NCI-H1930 (cell line): ENCODE data around the gene TNFRSF14.

Experiments
- DNase-seq, 2 experiments: peaks; one replicate each; lab custom pipeline; 2025; lab: John Stamatoyannopoulos, UW

TNFRSF14 gene

DNA sequence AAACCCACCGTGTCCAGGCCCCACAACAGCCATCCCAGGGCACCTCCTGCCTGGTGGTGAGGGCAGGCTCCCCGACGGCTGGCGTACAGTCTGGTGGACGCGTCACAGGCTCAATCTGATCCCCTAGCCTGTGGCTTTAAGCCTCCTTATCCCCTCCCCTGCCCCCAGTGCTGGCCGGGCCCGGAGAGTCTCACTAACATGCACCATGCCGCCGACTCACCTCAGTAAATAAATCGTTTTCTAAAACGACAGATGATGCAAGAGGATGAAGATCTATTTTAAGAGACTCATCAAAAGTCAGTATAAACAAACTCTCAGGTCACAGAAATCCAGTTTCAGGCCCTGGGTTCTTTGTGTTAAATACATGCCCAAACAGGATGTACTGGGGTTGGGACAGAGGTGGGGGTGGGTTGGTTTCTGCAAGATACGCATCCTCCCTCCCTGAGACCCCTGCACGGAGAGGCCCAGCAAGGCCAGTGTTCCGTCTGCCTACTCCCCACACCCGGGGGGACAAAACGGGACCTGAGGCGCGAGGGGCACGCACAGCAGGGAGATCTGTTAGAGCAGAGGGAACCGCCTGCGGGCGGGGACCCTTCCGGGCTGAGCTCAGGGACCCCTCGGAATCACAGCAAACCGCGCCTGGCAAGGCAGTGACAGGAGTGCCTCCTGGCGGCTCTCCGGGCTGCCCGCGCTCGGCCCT, 32.8 kb upstream of the TNFRSF14 start:
- no peak for DNase-seq

DNA sequence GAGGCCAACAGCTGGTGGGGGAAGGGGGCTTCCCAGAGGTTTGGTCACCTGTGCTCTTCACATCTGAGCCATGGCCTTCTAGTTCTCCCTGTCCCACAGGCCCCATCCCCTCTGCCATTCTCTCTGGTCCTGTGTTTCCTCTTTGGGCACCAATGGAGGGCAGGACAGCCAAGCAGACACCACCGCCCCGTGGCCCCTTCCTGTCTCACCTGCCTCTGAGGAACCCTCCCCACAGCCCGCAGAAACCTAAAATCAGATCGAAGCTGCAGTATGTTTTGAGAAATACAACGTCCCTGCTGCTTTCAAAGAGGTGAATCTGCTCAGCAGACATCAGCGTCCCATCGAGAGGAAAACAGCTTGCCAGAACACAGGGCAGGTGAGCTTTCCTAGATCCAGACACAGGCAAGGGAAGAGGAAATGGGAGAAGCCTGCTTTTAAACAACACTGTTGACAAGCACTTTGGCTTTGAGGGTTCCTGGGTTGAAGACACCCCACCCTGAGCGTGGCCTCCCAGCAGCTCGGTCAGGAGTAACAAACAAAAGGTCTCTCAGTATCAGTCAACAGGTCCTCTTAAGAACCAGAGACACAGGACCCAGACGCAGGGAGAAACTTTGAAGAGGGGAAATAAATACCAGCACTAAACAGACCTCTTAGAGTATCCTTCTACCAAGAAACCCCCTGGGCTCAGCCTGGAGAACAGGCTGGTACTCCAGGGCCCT, 32.1 kb upstream of the TNFRSF14 start:
- no peak for DNase-seq

DNA sequence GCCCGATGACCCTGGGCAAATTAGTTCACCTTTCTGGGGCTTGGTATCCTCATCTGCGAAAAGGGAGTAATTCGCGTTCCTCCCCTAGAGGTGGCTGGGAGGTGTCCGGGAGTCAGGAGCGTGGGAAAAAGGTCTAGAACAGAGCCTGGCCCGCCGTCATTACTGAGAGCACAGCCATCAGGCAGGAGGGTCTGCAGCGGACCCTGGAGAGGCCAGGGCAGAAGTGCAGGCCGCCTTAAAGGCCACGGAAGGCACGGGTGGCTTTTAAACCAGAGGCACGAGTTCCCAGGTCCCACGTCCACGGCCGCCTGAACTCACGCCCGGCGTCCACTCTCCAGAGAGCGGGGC, 30.6 kb upstream of the TNFRSF14 start:
- DNase-seq, result no peak

DNA sequence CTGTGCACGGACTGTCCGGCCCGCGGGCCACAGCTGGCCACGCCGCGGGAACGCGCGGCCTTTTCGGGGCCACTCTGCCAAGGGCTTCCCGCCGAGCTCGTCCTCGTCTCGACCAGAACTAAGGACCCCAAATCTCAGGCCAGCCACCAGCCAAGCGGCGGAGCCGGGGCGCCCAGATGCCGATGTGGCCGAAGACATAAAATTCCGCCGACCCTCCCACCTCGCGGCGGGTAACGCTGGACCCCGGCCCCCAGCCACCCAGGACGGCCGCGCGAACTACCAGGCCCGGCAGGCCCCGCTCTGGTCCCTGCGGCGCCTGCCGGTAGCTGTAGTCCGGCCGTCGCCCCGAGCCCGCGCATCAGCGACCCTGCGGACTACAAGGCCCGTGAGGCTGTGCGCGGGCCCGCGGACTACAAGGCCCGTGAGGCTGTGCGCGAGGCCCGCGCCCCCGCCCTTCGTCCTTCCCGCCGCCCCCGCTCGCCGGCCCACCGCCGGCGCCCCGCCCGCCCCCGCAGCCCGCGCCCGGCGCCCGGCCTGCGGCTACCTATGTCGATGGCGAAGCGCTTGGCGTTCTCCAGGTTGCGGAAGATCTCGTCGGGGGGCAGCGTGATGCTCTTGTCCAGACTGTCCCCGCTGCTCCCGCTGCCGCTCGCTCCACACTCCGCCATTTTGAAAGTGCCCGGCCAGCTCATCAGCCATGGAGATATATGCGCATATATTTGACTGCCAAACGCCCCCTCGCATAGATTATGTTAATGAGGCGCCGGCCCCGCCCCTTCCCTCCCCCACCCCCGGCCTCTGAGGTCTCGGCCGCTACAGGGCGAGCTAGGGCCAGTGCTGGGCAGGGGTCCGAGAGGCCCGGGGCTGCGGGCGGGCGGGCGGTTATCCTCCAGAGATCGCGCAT, 30.0 kb upstream of the TNFRSF14 start, which contains the start of gene PANK4:
PANK4 (minus strand) TSS at position 677 of the 904 bp plus-strand sequence; CDS start at position 668, 9 bp downstream.
- DNase-seq, result peak; percentile 84 to 91

DNA sequence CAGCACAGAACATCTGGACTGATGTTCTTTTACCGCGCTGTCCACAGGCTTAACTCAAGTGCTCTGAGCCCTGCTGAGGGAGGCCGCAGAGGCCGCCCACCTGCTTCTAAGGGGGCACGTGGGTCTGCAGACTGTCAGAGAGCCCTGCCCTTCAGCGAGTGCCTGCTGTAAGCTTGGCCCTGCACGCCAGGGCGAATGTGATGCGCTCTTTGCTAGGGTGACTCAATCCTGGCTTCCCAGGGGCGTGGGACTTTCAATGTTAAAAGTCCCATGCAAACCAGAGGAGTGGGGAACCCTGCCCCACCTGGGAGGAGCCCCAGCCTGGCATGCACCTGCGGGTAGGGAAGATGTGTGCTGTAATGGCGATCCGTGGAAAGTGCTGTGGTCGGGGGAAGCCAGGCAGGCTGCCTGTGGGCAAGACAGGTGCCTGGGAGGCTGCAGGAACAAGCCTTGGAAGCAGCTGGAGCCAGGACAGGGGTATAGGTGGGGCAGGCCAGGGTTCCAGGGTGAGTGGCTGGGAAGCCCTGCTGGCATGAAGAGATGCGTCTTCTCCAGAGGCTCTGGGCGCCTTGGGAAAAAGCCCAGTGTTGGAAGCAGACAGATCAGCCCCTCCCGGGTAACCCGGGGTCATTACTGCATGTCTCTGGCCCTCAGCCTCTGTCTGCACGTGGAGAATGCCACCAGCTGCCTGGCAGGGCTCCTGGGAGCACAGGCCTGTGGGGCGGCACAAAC, 29.2 kb upstream of the TNFRSF14 start:
- DNase-seq, result no peak

DNA sequence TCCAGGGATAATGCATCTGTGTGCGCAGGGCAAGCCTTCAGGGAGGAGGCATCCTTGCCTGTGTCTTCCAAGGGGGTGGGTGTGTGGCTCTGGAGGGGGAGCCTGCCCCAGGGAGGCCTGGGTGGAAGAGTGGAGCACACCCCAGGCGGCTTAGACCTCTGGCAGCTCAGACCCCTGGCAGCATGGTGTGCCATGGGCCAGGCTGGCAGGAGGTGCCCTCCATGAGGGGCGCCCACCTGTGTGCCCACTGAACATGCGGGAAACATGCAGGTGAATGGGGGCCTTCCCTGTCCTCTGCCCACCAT, 28.7 kb upstream of the TNFRSF14 start:
- no peak for DNase-seq

DNA sequence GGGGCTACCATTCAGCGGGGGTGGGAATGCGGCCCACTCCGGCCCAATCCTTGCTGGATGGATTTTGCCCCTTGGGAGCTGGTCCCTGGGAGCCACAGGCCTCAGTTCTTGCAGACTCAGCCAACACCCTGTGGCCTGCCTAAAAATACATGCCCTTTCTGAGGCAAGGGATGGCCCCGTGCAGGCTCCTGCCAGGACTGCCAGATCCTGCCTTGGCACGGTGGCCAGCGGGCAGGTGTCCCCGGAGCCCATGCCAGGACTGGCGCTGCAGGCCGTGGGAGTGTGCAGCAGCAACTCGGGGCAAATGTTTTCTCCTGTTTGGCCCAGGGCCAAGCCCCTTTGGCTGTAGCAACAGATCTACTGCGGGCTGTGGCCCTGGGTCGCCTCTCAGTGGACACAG, 28.2 kb upstream of the TNFRSF14 start:
- DNase-seq, result no peak

DNA sequence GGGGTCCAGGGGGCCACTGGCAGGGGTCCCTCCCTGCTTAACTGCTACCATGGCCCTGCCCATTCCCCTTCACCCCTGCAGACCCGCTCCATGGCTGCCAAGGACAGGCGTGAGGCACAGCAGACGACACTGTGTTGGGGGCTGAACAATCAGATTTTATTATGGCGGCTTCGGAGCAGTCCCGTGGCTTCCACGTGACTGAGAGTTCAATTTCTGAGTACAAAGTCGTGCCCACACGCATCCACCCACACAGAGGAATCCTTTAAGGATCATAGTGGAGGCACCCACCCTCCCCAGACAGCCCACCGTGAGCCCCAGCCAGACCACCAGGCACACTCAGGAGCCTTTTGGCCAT, 27.6 kb upstream of the TNFRSF14 start:
- DNase-seq, result no peak

DNA sequence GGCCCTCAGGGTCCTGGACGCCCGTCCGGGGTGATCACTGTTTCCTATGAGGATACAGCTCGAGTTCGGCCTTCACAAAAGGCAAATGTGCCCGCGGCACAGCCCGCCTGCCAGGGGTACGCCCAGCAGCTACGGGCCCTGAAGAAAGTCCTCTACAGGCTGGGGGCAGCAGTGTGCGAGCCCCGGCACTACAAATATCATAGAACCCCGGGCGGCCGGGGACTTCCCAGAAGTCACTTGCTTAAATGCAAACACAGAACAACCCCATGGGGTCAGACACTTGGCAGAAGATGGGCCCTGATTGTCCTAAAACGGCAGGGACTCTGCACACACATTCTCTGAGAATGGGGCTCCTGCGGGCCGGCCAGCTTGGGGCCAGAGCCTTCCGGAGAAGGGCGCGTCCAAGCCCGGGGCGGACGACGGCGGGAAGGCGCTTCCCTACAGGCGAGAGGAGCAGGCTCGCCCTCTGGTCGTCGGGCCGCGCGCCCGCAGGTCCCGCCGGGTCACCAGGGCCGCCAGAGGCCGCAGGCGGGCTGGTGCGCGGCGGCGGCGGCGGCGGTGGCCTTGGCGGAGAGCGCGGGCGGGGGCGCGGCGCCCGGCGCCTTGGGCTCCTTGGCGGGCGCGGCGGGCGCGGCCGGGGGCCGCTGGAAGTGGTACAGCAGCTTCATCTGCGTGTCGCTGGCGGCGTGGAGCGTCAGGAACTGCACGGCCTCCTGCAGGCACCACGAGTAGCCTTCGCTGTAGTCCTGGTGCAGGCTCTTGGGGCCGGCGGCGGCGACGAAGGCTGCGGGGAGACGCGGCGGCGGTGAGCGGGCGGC, 27.0 kb upstream of the TNFRSF14 start:
- DNase-seq, result no peak

DNA sequence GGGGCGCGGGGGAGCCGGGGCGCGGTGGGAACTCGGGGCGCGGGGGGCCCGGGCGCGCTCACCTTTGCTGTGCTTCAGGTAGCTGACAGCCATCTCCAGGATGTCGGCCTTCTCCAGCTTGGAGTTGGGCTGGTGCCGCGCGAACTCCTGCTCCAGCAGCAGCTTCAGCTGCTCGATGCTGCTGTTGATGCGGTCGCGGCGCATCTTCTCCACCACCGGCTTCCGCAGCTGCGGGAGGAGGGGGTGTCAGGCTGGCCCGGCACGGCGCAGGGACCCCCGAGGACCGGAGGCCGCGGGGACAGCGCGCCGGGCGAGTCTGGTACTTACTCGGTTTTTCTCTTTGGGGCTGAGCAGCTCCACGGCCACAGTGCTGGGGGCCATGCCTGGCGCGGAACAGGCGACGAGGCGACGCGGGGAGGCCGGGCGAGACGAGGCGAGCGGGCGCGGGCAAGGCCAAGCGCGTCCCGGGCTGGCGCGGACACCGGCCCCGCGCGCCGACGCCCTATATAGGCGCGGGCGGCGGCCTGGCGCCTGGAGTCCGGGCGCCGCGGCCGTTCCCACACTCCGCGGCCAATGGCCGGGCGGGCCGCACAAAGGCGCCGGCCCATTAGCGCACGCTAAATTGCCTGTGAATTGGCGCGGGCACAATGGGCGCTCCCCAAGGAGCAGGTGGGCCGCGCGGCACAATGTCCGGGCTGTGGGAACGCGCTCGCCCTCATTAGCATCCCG, 26.2 kb upstream of the TNFRSF14 start, which contains the start of gene HES5:
HES5 (minus strand) TSS at position 480 of the 729 bp plus-strand sequence; CDS start at position 381, 99 bp downstream.
- peak; percentile 56 to 71 for DNase-seq

DNA sequence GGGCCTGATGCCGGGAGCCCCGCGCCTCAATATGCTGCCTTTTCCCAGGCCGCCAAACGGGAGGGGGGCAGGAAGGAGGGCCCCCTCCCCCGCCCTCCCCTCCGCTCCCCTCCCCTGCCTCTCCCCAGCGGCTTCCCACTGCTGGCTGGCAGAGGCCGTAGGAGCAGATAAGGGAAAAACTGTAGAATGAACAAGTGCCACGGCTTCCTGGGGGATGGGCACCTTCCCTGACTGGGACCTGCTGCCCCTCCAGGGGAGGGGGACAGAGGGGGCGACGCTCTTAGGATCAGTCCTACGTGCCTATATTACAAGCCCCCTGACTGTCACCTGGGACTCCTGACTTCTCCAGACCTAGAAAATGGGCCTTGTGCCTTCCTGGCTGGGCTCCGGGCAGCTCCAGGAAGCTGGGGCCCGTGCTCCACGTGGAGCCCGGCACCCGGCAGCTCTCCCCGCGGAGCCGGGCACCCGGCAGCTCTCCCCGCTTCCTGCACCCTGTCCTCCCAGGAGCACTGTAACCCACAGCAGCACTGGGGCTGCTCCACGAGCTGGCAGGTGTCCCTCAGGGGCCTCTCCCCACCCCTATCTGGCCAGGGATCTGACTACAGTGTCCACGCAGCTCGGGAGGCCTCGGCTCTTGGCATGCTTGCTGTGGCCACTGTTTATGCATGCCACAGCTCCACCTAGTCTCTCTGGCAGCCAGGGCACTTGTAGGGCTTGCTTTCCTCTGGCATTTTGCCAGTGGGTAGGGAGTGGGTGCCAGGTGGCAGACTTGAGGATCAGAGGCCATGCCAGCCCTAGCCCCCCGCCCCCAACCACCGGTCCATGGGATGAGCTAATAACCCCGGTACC, 25.4 kb upstream of the TNFRSF14 start:
- DNase-seq, result no peak

DNA sequence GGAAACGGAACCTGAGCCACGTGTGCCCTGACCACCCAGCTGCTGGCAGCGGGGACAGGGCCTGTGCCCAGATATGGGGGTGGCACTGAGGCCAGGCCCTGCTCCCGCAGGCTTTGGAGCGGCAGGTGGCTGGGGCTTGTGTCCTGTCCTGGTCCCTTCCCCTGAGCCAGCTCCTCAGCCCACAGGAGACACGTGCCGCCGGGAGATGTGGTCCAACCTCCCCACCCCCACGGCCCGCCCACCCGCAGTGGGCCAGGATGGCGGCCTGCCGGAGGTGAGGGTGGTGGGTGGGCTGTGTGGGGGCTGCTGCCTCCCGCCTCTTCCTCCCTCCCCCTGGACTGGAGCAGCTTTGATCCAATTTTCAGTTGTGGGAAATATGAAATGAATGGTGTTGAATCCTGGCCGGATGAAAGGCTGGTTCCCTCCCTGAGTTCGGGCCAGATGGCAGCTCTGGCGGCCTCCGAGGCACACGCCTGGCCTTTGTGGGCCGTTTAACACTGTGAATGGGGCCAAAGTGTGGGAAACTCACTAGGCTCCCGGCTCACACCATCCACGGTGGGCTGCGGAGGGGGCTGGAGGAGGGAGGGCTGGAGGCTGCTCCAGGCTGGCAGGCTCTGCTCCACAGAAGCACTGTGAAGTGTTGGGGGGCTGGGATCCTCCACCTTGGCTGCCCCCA, 23.5 kb upstream of the TNFRSF14 start:
- DNase-seq, result no peak

DNA sequence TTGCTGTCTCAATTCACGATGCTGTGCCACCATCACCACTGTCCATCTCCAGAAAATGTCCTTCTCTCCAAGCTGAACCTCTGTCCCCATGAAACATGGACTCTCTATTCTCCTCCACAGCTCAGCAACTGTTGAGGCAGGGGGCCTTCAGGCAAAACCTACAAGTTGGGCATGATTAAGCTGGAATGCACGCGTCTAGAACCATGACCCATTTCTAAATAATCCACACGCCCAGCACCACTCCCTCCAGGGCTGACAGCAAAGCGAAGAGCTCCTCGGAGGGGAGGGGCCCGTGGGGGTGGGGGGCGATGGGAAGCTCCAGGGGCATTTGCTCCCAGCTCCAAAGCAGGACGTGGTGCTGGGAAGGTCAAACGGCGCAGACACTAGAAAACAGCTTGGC, 22.8 kb upstream of the TNFRSF14 start:
- no peak for DNase-seq

DNA sequence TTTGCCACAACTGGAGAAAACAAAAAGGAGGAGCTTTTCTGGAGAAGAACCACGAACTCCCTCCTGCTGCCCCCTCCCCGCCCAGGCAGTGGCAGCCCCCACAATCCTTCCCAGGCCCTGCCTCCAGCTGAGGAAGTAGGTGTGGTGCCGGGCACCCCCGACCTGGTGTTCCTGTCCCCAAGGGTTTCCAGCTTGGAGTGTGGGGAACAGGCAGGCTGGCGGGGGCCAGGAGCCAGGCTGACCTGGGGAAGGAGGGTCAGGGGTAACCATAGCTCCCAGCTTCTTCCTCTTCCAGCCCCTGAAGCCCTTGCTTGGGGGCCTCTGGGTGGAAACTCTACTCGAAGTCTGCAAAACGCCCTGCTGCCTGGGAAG, 21.9 kb upstream of the TNFRSF14 start:
- DNase-seq, result no peak

DNA sequence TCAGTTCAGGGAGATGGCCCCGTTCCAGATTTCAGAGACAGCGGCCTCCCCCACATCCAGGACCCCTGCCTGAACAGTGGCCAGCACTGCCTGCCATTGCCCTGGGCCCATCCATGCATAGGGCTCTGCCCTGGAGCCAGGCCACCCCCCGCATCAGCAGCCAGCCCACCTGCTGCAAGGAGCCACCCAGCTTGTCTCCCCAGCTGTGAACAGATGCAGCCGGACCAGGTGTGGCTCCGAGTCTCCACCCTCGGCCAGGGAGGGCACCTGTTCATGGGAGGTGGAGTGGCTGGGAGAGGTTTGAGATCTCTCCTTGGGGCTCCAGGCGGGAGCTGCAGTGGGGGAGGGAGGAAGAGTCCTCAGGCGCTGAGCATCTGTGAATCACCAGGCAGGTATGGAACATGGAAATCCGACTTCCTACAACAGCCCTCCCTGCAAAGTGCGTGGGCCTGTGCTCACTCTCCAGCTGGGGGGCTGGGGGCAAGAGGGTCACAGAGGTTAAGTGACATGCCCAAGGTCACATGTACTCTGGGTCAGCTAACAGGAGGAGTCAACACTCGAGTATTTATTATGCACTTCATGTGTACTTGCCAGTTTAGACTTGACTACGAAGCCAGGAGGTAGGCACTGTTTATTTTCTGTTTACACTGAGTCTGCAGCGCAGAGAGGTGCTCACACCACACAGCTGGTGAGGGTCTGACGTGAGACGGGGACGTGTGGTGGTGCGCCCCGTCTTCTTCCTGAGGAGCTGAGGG, 21.3 kb upstream of the TNFRSF14 start:
- DNase-seq, result no peak

DNA sequence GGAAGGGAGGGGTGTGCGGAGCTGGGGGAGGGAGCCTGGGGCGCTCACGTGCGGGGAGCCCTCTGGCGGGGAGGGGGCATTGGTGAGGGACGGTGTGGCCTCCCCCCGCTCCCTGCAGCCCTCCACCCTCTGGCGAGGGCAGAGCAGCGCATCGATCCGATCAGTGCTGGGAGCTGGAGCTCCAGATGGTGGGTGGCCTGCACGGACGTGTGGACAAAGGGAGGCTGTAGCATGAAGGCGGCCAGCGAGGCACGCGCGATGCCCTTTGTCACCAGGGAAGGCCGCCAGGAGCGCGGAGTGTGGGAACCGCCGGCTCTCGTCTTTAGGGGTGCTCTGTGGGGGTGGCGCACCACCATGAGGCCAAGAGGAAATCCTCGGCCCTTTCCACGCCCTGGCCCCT, 20.7 kb upstream of the TNFRSF14 start:
- DNase-seq, result no peak

DNA sequence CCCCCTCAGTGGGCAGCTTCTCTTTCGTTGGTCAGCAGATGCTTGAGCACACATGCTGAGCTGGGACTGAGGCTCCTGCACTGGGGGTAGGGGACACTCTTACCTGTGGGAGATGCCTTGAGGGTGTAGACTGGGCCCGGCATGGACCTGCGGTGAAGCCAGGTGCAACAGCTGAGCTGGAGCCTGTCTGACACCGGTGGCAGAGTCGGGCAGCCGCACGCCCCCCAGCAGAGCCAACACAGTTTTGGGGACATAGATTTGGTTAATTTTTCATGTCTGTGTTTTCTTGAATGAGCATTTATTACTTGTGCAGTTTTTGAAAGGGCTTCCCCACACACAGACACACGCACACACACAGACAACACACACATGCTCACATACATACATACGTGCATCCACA, 20.2 kb upstream of the TNFRSF14 start:
- DNase-seq, result no peak

DNA sequence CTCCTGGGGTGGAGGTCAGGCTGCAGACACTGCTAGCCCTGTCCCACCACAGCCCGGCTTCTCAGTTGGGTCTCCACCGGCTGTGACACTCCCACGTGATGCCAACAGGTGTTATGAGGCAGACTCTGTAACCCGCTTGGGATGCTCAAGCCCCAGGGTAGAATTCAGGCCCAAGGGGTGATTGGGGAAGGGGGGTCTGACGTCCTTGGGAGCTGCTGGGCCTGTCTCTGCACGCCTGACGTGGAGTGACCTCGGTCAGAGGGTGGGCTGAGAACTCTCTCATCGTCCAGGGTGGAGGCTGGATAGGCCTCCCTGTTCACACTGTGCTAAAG, 18.4 kb upstream of the TNFRSF14 start:
- DNase-seq, result no peak

DNA sequence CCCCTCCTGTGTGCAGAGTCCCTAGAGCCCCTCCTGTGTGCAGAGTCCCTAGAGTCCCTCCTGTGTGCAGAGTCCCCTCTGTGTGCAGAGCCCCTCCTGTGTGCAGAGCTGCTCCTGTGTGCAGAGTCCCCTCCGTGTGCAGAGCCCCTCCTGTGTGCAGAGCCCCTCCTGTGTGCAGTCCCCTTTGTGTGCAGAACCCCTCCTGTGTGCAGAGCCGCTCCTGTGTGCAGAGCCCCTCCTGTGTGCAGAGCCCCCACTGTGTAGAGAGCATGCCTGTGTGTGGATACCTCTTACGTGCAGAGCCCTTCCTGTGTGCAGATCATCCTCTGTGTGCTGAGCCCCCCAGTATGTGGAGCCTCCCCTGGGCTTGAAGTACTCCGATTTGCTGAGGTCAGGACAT, 17.8 kb upstream of the TNFRSF14 start:
- no peak for DNase-seq
